Tibial artery (tissue), 4 donors: Measurements from ENCODE around the gene RIC3.

ENCODE experiments used
- DNase-seq, 2 donors: peaks; one replicate each; pipeline ENCODE4 v3.0.0-alpha.2; 2019
- H3K27ac ChIP-seq, 2 donors: fragments of 200-600 bp; sonication (generic) in 1 of 2; 1 replicate in 1 of 2; 2 replicates in 1 of 2; pipeline ENCODE4 v1.5.1; 2018 to 2019; ENCODE audit warnings: mild to moderate bottlenecking in 1 of 2
- H3K27me3 ChIP-seq, 2 donors: fragments of 200-600 bp; sonication (generic) in 1 of 2; one replicate each; pipeline versions ENCODE4 v1.5.1 to v1.6.0; 2016 to 2019
- H3K36me3 ChIP-seq, 3 donors: fragments of 200-600 bp; sonication (generic) in 2 of 3; one replicate each; pipeline ENCODE4 v1.5.1; 2016 to 2019; ENCODE audit warnings: mild to moderate bottlenecking in 2 of 3
- H3K4me1 ChIP-seq, 4 donors: fragments of 200-600 bp; sonication (generic) in 2 of 4; 1 replicate in 3 of 4; 2 replicates in 1 of 4; pipeline ENCODE4 v1.5.1; 2016 to 2019
- H3K4me3 ChIP-seq, 2 donors: fragments of 200-600 bp; sonication (generic) in 1 of 2; 1 replicate in 1 of 2; 2 replicates in 1 of 2; pipeline ENCODE4 v1.5.1; 2018 to 2019; ENCODE audit warnings: mild to moderate bottlenecking in 2 of 2
- H3K9me3 ChIP-seq, 3 donors: fragments of 200-600 bp; sonication (generic) in 1 of 3; one replicate each; pipeline ENCODE4 v1.5.1; 2016 to 2019
- intact Hi-C: fragments of 100-400 bp; cut with DNase I; formaldehyde crosslinking; loops from one replicate; pipeline ENCODE4 v1.15.0; 2023; ENCODE audit warnings: low total_unique reads
- TF ChIP-seq, protein P1 (sequence below), 2 experiments: fragments of 200-600 bp in 1 of 2; fragments of 450-650 bp in 1 of 2; IDR thresholded peaks; one replicate each; pipeline ENCODE4 v1.5.1; 2017 to 2019; ENCODE audit warnings: antibody characterized with exemption in 2 of 2, mild to moderate bottlenecking in 1 of 2, moderate library complexity in 1 of 2

RIC3 gene

DNA sequence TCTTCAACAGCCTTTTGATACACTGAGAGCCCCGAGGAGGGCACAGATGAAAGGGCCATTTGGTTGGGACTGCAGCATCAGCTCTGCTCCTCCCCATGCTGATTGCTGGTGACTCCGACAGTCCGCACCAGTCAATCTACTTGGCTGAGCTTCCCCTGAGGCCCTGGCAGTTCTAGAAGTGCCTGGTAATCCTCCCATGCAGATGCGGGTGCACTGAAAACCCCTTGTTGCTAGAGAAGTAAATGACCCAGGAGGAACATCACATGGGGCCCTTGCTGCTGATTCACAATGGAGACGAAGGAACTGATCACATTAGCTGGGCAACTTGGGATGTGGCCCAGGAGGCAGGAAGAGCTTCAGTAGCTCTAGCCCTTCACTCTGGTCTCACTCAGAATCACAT, 35.2 kb upstream of the RIC3 start:
- intact Hi-C loops = no loop called here
- no peak overlapping the region for H3K27ac ChIP-seq
- H3K4me3 ChIP-seq = no peak overlapping the region
- peaks cover 0 to 12% of the 10 kb centered on the region in 2 donors for H3K27me3 ChIP-seq
- H3K9me3 ChIP-seq = no peaks in the 10 kb centered on the region
- no peaks in the 10 kb centered on the region for H3K36me3 ChIP-seq
- peaks cover 0 to 3% (median 0%) of the 10 kb centered on the region in 4 donors for H3K4me1 ChIP-seq
- TF ChIP-seq, protein P1, sequence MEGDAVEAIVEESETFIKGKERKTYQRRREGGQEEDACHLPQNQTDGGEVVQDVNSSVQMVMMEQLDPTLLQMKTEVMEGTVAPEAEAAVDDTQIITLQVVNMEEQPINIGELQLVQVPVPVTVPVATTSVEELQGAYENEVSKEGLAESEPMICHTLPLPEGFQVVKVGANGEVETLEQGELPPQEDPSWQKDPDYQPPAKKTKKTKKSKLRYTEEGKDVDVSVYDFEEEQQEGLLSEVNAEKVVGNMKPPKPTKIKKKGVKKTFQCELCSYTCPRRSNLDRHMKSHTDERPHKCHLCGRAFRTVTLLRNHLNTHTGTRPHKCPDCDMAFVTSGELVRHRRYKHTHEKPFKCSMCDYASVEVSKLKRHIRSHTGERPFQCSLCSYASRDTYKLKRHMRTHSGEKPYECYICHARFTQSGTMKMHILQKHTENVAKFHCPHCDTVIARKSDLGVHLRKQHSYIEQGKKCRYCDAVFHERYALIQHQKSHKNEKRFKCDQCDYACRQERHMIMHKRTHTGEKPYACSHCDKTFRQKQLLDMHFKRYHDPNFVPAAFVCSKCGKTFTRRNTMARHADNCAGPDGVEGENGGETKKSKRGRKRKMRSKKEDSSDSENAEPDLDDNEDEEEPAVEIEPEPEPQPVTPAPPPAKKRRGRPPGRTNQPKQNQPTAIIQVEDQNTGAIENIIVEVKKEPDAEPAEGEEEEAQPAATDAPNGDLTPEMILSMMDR (IDR thresholded peaks at IDR 0.05) = no peak
- no peak for DNase-seq

DNA sequence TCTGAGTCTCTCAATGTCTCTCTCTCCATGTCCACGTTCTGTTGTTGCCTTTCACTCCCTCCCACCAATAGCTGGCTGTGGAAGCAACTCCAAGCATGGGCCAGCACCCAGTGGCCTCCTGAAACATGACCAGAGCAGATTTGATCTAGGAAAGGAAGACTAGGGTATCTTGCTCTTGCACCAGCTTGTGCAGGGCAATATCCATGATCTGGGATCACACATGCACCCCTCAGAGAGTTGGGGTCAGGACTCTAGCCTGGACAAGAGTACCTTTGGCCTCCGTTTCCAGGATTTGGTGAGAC, 34.5 kb upstream of the RIC3 start:
- no peak overlapping the region for H3K4me3 ChIP-seq
- H3K9me3 ChIP-seq = no peaks in the 10 kb centered on the region
- peaks cover 0 to 9% of the 10 kb centered on the region in 2 donors for H3K27me3 ChIP-seq
- no peaks in the 10 kb centered on the region for H3K36me3 ChIP-seq
- H3K27ac ChIP-seq = no peak overlapping the region
- DNase-seq = no peak
- TF ChIP-seq, protein P1 (IDR thresholded peaks at IDR 0.05) = no peak
- peaks cover 0 to 3% (median 0%) of the 10 kb centered on the region in 4 donors for H3K4me1 ChIP-seq
- intact Hi-C loops = no loop called here

DNA sequence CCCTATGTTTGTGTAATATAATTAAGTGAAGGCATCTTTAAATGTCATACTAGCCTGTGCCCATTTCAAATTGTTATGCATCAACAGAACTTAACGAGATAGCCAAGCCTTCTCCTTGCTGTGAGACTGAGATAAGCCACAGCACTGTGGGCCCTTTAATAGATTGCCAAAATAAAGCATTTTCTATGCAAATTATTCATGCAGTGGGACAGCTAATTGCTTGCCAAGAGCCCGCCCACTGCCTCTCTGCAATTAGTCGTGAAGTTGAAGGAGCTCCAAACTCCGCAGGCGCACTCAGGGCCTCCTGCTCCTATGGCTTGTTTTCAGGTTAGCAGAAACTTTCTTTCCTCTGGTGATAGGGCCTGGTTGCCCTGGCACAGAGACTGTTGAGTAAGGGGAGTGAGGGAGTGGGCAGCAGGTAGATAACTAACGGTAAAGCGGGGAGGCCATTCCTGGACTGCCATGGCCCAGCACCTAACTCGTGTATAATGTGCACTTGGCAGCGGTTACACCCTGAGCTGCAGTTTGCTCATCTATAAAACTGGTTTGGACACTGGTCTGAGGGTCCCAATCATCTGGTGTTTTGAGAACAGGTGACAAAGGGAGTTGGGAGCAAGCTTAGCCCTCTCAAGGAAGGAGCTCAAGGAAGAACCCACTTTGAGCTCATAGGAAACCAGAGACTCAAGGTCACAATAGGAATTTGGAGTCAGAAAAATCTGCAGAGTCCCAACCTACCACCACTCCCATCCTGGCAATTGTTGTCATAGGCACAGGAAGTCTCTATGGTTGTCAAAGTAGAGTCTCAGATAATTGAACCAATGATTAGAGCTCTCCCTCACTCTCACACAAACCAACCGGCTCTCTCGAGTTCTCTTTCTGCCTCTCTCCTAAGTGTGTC, 33.9 kb upstream of the RIC3 start:
- H3K4me3 ChIP-seq = no peak overlapping the region
- no peak overlapping the region for H3K27ac ChIP-seq
- no peaks in the 10 kb centered on the region for H3K9me3 ChIP-seq
- no peak for DNase-seq
- H3K36me3 ChIP-seq = no peaks in the 10 kb centered on the region
- H3K4me1 ChIP-seq = peaks cover 0 to 3% (median 0%) of the 10 kb centered on the region in 4 donors
- H3K27me3 ChIP-seq = peaks cover 0 to 9% of the 10 kb centered on the region in 2 donors
- TF ChIP-seq, protein P1 (IDR thresholded peaks at IDR 0.05) = no peak
- intact Hi-C loops = no loop called here

DNA sequence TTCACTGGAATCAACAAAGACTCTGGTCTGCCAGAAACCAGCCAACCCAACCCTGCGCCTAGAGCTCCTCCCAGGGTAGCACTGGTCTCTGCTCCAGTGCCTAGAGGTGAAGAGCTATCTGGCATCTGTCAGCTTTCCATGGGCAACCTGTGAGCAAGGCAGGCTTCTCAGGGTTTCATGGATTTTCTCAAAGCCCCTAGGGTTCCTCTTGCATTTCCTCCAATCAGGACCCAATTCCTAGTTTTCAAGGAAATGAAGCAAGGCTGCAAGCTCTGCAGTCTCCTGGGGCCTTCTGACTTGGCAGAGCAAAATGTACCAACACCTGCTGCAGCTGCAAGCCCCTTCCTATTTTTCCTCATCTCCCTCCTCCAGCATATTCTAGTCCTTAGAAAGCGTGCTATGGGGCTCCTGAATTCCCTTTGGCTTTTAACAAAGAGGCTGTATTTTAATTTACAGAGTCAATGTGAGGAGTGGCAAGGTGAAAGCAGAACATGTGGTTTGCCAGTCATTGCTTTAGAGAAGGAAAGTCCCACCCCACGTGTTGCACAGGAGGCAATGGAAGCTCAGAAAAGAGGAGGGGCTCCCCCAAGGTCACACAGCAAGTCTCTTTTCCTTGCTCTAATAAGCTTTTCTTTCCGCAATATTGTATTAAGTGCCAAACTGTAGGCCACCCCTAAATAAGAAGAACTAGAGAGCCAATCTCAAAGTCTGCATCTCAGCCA, 33.0 kb upstream of the RIC3 start:
- Histone ChIP-seq H3K27ac (no peak overlapping the region), H3K4me1 (no peaks in the 10 kb centered on the region), H3K9me3 (no peaks in the 10 kb centered on the region), H3K36me3 (no peaks in the 10 kb centered on the region), H3K27me3 (peaks cover 0 to 2% of the 10 kb centered on the region in 2 donors), H3K4me3 (no peak overlapping the region)
- TF ChIP-seq, protein P1 (IDR thresholded peaks at IDR 0.05) = no peak
- DNase-seq = no peak
- intact Hi-C loops = no loop called here

DNA sequence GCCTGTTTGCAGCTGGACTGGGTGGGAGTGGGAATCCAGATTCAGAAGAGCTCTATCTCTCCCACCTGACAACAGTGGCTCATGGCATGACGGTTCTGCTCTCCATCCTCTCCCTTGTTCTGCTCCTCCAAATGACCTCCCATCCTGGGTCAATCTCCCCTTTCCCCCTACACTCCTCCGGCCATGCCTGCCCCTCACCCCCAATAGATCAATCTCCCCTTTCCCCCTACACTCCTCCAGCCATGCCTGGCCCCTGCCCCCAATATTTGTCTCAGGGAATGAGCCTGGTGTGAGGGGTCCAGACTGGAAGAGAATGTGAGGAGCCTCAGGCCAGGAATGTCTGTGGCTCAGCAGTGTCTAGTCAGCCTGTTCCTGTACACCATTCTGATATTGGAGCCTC, 30.9 kb upstream of the RIC3 start:
- intact Hi-C loops = loop anchor here (10.0 kb wide), 1 partner anchor 365 kb away; no protein-coding TSS in a partner anchor
- H3K27me3 ChIP-seq = peaks cover 0 to 9% of the 10 kb centered on the region in 2 donors
- no peak for DNase-seq
- no peak overlapping the region for H3K27ac ChIP-seq
- H3K9me3 ChIP-seq = no peaks in the 10 kb centered on the region
- H3K4me3 ChIP-seq = no peak overlapping the region
- no peaks in the 10 kb centered on the region for H3K4me1 ChIP-seq
- TF ChIP-seq, protein P1 (IDR thresholded peaks at IDR 0.05) = no peak
- no peaks in the 10 kb centered on the region for H3K36me3 ChIP-seq
